ENCODE results near the gene HSPA1L.
"Not testable (repeated sequence)": the region's sequence is repeated elsewhere in the genome, so short reads cannot be mapped to it uniquely, and the experiment has no call there.

HSPA1L gene

DNA sequence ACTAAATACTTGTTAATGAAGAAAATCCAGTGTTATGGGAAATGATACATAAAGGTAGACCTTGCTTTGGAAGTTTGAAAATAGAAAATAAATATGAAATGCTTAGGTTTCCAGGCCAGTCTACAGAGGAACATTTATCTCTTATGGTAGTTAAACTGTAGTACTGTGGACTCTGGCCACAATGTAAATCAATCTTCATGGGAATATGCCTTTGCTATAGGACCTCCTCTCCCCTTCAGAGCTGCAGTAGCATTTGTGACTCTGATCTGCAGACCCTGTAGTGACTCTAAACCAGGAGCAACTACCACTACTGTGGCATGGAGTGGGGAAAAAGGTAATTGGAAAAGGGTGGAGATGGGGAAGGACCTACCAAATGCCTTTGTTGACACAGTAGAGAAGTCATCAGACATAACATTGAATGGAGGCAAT lies 4.8 kb upstream of the HSPA1L start:
- H3K4me3 ChIP-seq (ENCODE audit: low read depth, low read length) = no peak overlapping the region

DNA sequence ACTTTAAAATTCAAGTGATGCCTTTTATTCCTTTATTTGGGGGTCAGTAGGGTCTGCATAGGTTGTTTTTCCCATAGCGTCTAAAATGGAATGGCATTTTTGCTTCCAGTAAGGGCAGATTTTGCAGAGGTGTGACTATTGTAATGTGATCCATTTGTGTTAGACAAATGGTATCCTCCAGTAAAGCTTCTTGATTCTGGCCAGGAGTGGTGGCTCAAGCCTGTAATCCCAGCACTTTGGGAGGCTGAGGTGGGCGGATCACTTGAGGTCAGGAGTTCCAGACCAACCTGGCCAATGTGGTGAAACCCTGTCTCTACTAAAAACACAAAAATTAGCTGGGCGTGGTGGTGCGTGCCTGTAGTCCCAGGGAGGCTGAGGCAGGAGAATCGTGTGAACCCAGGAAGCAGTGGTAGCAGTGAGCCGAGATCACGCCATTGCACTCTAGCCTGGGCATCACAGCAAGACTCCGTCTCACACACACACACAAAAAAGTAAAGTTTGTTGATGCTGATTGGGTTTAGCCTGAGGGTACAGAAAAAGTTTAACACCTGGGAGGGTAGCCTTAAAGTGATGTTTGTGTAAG lies 2.9 kb upstream of the HSPA1L start:
- H3K4me3 ChIP-seq (ENCODE audit: low read depth, low read length) = peak overlapping the region; percentile 45
- not testable (repeated sequence) for DNase-seq (ENCODE audit: low read depth)

More for the DNA sequence above, 4.8 kb upstream of the HSPA1L start:
- DNase-seq (ENCODE audit: low read depth) = no peak

- not testable (repeated sequence) for DNase-seq (ENCODE audit: low read depth)
- peak overlapping the region; percentile 45 for H3K4me3 ChIP-seq (ENCODE audit: low read depth, low read length)
Observed at GRCh38 chr6:31817133-31817928, 2.2 kb upstream of the HSPA1L start.

DNA sequence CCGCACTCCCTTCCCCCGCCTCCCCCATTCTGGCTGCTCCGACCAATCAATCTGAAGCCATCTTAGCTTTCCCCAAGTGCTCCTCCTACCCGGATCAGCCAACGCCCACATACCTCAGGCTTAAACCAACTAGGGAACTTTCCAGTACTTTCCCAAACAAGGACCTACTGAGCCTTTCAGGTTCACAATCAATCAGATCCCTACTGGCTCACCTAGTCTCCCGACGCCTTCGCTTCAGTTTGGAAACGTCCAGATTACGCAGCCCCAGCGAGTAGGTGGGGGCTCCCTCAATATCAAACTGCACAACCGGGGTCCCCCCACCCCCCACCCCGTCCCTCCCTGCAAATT lies 432 bp downstream of the HSPA1L start:
- peak overlapping the region; percentile 64 for H3K4me3 ChIP-seq (ENCODE audit: low read depth, low read length)
- DNase-seq (ENCODE audit: low read depth) = peak; percentile 93

- no peak overlapping the region for H3K4me3 ChIP-seq (ENCODE audit: low read depth, low read length)
- no peak for DNase-seq (ENCODE audit: low read depth)
Observed at GRCh38 chr6:31813465-31813849, 1.6 kb downstream of the HSPA1L start.

- no peak overlapping the region for H3K4me3 ChIP-seq (ENCODE audit: low read depth, low read length)
- DNase-seq (ENCODE audit: low read depth) = no peak
Observed at GRCh38 chr6:31811645-31812044, 3.4 kb downstream of the HSPA1L start.

GRCh38 chr6:31808599-31808998 lies 6.5 kb downstream of the HSPA1L start:
- DNase-seq (ENCODE audit: low read depth); H3K4me3 ChIP-seq (ENCODE audit: low read depth, low read length): not testable (repeated sequence)

GRCh38 chr6:31806470-31807272 lies 8.4 kb downstream of the HSPA1L start, which contains the start of gene LSM2:
TSS of gene LSM2 (minus strand) at chr6:31806966. CDS start at chr6:31806757, 209 bp downstream.
- peak; percentile 89 for DNase-seq (ENCODE audit: low read depth)
- H3K4me3 ChIP-seq (ENCODE audit: low read depth, low read length) = peak within 1 kb of the TSS; percentile 85

DNA sequence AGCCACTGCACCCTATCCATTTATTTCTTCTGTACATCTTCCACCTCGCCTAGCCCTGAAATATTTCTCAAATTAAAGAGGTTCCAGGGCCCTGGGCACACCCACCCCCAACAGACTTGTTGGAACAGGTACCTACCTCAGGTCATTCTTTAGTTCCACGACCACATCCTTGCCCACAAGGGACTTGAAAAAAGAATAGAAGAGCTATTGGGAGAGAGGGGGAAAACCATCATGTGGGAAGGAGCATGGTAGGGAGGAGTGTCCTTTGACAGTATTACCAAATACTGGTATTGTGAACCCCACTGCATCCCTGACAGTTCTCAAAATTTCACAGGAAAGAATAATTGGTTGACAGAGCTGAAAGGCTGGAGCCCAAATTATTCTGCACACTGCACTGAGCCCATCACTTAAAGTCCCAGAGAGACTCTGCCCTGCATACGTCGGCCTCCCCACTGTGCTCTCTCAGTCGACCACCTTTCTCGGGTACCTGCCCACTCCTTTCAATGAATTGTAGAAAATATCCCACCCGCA lies 9.1 kb downstream of the HSPA1L start:
- peak overlapping the region; percentile 85 for H3K4me3 ChIP-seq (ENCODE audit: low read depth, low read length)
- DNase-seq (ENCODE audit: low read depth) = no peak

GRCh38 chr6:31801031-31801927 lies 13.8 kb downstream of the HSPA1L start:
- not testable (repeated sequence) for DNase-seq (ENCODE audit: low read depth); H3K4me3 ChIP-seq (ENCODE audit: low read depth, low read length)

DNA sequence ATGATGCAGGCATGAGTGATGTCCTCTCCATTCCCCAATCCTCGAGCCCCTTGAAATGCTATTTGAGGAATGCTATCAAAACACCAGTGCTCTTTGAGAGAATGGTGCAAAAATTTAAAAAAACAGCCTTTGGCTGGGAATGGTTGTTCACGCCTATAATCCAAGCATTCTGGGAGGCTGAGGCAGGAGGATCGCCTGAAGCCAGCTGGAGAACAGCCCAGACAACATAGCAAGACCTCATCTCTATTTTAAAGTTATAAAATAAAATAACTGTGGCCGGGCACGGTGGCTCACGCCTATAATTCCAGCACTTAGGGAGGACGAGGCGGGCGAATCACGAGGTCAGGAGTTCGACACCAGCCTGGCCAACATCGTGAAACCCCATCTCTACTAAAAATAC lies 15.3 kb downstream of the HSPA1L start:
- H3K4me3 ChIP-seq (ENCODE audit: low read depth, low read length) = no peak overlapping the region
- DNase-seq (ENCODE audit: low read depth) = no peak

DNA sequence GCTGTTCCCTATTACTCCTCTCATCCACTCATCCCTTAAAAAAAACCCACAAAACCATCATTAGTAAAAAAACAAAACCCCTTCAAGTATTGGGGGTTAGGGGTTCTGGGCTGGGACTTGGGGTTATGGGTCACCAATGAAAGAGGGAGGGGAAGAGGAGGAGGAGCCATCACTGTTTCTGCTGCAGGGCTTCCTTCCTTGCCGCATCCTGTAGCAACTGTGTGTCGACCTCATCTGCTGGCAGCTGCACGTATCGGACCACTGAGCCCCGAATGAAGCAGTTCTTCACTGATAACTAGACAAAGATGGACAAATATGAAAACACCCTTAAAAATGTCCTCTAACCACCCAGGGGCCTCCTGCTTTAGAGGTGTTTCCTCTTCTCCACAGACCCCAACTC lies 17.5 kb downstream of the HSPA1L start:
- DNase-seq (ENCODE audit: low read depth) = no peak
- H3K4me3 ChIP-seq (ENCODE audit: low read depth, low read length) = no peak overlapping the region

DNA sequence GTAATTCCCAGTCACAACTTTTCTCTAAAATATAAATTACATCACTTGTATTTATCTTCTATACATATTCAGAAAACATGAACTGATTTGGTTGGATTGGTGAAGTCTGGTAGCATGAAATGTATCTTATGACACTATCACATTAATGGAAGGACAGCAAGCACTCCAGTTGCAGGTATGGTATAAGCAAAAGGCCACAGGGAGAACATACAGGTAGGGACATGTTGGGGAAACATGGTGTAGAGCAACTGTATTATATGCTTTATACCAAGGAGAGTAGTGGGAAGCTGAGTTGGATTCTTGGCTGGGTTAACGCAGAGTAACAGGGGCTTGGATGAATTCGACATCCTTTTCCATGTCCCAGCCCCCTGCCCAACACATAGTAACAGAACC lies 18.1 kb downstream of the HSPA1L start:
- no peak for DNase-seq (ENCODE audit: low read depth)
- H3K4me3 ChIP-seq (ENCODE audit: low read depth, low read length) = no peak overlapping the region

DNA sequence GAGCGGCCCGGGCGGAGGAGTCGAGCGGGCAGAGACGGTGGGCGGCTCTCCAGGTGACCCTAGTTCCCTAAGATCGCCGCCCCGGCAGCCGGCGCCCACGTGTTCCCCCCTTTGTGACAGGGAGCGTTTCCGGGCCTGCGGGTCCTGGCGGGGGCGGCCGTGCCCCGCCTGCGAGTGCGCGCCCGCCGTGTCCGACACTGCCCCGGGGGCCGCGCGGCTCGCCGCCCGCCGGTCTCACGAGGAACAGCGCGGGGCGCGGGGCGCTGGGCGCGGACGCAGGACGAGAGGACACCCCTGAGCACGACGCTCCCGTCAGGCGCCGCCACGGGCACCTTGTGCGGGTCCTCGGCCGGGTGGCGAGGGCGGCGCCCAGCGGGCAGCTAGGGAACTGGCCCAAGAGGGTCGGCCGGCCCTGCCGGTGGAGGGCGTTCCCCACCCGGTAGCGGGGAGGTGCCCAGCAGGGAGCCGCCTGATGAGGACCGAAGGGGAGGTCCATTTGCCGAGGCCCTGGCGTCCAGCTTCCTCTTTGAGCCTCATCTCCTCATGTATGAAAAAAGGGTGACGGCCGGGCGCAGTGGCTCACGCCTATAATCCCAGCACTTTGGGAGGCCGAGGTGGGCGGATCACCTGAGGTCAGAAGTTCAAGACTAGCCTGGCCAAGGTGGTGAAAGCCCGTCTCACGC lies 19.3 kb downstream of the HSPA1L start, which contains the start of gene VARS1:
TSS of gene VARS1 (minus strand) at position 137 of the 683 bp plus-strand sequence. CDS start 535 bp downstream, outside the sequence.
- peak; percentile 60 for DNase-seq (ENCODE audit: low read depth)
- peak within 1 kb of the TSS; percentile 93 for H3K4me3 ChIP-seq (ENCODE audit: low read depth, low read length)

- H3K4me3 ChIP-seq (ENCODE audit: low read depth, low read length) = peak overlapping the region; percentile 93
- DNase-seq (ENCODE audit: low read depth) = no peak
Observed at GRCh38 chr6:31794866-31795615, 20.0 kb downstream of the HSPA1L start.

DNA sequence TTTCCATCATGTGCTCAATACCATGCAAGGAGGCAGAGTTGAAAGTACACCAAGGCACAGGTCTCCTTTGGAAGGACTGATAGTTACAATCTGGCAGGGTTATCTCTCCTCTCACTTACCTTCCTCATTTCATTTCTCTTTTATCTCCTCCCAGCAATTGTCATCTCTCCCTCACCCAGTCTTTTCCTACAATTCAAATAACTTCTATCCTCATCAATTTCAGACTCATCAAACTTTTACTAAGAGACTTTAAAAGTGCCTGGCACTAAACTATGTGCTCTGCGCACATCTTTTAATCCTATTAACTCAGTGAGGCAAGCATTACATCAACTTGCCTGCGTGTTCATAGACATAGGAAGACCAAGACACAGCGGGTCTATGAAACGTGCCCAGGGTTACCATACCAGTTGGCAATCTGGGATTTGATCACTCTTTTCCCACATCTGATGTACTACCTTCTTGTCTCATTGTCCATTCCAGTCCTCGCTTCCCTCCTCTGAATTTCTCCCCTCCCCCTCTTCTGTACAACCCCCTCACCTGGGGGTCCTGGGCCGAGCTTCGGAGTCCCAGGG lies 20.7 kb downstream of the HSPA1L start:
- H3K4me3 ChIP-seq (ENCODE audit: low read depth, low read length) = peak overlapping the region; percentile 93
- DNase-seq (ENCODE audit: low read depth) = no peak

GRCh38 chr6:31793927-31794245 lies 21.2 kb downstream of the HSPA1L start:
- H3K4me3 ChIP-seq (ENCODE audit: low read depth, low read length) = peak overlapping the region; percentile 93
- DNase-seq (ENCODE audit: low read depth) = not testable (repeated sequence)

Data from skeletal muscle cell (primary cell).